Measurements from ENCODE around the gene KDM4F.
"Not testable (repeated sequence)": the region's sequence is repeated elsewhere in the genome, so short reads cannot be mapped to it uniquely, and the experiment has no call there.

DNA sequence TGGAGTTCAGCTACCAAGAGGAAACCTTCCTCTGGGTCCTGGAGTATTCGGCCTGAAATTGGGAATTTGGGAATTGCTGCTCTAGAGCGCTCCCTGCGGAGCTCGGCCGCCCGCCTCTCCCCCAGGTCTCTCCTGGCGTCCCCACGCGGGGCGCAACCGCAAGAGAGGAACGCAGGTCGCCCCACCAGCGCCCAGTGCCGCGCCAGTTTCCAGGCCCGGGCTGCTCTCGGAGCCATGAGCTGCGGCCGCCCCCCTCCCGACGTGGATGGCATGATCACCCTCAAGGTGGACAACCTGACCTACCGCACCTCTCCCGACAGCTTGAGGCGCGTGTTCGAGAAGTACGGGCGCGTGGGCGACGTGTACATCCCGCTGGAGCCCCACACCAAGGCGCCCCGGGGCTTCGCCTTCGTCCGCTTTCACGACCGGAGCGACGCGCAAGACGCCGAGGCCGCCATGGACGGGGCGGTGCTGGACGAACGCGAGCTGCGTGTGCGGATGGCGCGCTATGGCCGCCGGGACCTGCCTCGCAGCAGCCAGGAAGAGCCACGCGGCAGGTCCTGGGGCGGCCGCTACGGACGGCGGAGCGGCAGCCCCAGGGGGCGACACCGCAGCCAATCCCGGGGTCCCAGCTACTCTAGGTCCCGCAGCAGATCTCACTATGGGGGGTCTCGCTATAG is 11.7 kb upstream of the KDM4F start:
- TF ChIP-seq, protein P1, sequence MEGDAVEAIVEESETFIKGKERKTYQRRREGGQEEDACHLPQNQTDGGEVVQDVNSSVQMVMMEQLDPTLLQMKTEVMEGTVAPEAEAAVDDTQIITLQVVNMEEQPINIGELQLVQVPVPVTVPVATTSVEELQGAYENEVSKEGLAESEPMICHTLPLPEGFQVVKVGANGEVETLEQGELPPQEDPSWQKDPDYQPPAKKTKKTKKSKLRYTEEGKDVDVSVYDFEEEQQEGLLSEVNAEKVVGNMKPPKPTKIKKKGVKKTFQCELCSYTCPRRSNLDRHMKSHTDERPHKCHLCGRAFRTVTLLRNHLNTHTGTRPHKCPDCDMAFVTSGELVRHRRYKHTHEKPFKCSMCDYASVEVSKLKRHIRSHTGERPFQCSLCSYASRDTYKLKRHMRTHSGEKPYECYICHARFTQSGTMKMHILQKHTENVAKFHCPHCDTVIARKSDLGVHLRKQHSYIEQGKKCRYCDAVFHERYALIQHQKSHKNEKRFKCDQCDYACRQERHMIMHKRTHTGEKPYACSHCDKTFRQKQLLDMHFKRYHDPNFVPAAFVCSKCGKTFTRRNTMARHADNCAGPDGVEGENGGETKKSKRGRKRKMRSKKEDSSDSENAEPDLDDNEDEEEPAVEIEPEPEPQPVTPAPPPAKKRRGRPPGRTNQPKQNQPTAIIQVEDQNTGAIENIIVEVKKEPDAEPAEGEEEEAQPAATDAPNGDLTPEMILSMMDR (IDR thresholded peaks at IDR 0.05; ENCODE audit: extremely low read depth in 1 of 2, insufficient read depth in 1 of 2, low read depth in 1 of 2, low read length in 2 of 2): peak; percentile 5 to 42
- TF ChIP-seq POLR2A (IDR thresholded peaks at IDR 0.05; ENCODE audit: low read depth, low read length): not testable (repeated sequence)

Data from endothelial cell of umbilical vein (primary cell).